Daoy (cell line): Measurements from ENCODE around the gene CNKSR3. TPM values are rescaled to one million over a fixed set of nuclear protein-coding genes. Genes with fewer than 3 reads are reported as not detected.
A peak's percentile ranks its signal among the peaks of the same experiment; 100 is the strongest.

Experiments
- DNase-seq: peaks from one replicate; pipeline ENCODE4 v3.0.0-alpha.2; 2015; ENCODE audit warnings: low read depth
- total RNA-seq: library from RNA; depleted of rRNA; stranded (reverse); fragments of >200 nt; shearing (Covaris generic); gene quantifications from 2 replicates; pipeline ENCODE4 v1.2.3, GENCODE V29; 2014

CNKSR3 gene
- total RNA-seq, 1 experiment from 2014 or later, result 13.0 TPM

- no peak for DNase-seq
Measured at GRCh38 chr6:154383273-154383672, 127.2 kb downstream of the CNKSR3 start.

GRCh38 chr6:154382740-154383139 lies 127.7 kb downstream of the CNKSR3 start:
- no peak for DNase-seq

GRCh38 chr6:154381548-154381947 lies 128.9 kb downstream of the CNKSR3 start:
- DNase-seq, result no peak

GRCh38 chr6:154380741-154381140 lies 129.7 kb downstream of the CNKSR3 start:
- no peak for DNase-seq

GRCh38 chr6:154379585-154379984 lies 130.9 kb downstream of the CNKSR3 start:
- DNase-seq, result no peak

GRCh38 chr6:154378518-154378917 lies 132.0 kb downstream of the CNKSR3 start:
- no peak for DNase-seq

- DNase-seq, result no peak
Measured at GRCh38 chr6:154377726-154378125, 132.8 kb downstream of the CNKSR3 start.

- no peak for DNase-seq
Measured at GRCh38 chr6:154373971-154374370, 136.5 kb downstream of the CNKSR3 start.

- DNase-seq, result no peak
Measured at GRCh38 chr6:154371281-154371680, 139.2 kb downstream of the CNKSR3 start.

- DNase-seq, result peak; percentile 57
Measured at GRCh38 chr6:154370545-154370944, 139.9 kb downstream of the CNKSR3 start.

GRCh38 chr6:154367839-154368695 lies 142.4 kb downstream of the CNKSR3 start:
- no peak for DNase-seq

GRCh38 chr6:154367336-154367735 lies 143.1 kb downstream of the CNKSR3 start:
- DNase-seq, result no peak

GRCh38 chr6:154363821-154364220 lies 146.7 kb downstream of the CNKSR3 start:
- no peak for DNase-seq

GRCh38 chr6:154361476-154361875 lies 149.0 kb downstream of the CNKSR3 start:
- no peak for DNase-seq

- DNase-seq, result no peak
Measured at GRCh38 chr6:154360476-154360875, 150.0 kb downstream of the CNKSR3 start.

GRCh38 chr6:154359679-154360078 lies 150.8 kb downstream of the CNKSR3 start:
- DNase-seq, result no peak

- DNase-seq, result no peak
Measured at GRCh38 chr6:154359161-154359574, 151.3 kb downstream of the CNKSR3 start.

GRCh38 chr6:154358019-154358545 lies 152.4 kb downstream of the CNKSR3 start:
- no peak for DNase-seq

- DNase-seq, result no peak
Measured at GRCh38 chr6:154356690-154357089, 153.8 kb downstream of the CNKSR3 start, which contains the start of gene IPCEF1. IPCEF1 (minus strand) TSS chr6:154356803; CDS start chr6:154265947, 90,856 bp downstream.

- no peak for DNase-seq
Measured at GRCh38 chr6:154356113-154356512, 154.4 kb downstream of the CNKSR3 start.

GRCh38 chr6:154354265-154354777 lies 156.2 kb downstream of the CNKSR3 start:
- DNase-seq, result no peak

GRCh38 chr6:154353626-154354025 lies 156.9 kb downstream of the CNKSR3 start:
- no peak for DNase-seq
